Measurements from ENCODE around the gene AGO3. TPM values are rescaled to one million over a fixed set of nuclear protein-coding genes. Genes with fewer than 3 reads are reported as not detected.
A peak's percentile ranks its signal among the peaks of the same experiment; 100 is the strongest.

AGO3 gene
- total RNA-seq, 1 donor from 2014 or later: 27.0 TPM

GRCh38 chr1:35893051-35893879, 37.6 kb upstream of the AGO3 start:
- H3K9me3 Mint-ChIP-seq (ENCODE audit: unreplicated experiment): no peaks in the 10 kb centered on the region
- no peak overlapping the region for H3K9ac ChIP-seq (ENCODE audit: low read length)

GRCh38 chr1:35894183-35894582, 36.7 kb upstream of the AGO3 start:
- Histone ChIP-seq H4K20me1 (ENCODE audit: insufficient read depth, low read length) (no peaks in the 10 kb centered on the region), H2AFZ (ENCODE audit: low read depth, low read length) (no peak overlapping the region), H3K27ac (ENCODE audit: low read depth, low read length) (no peak overlapping the region), H3K4me3 (ENCODE audit: insufficient read depth, low read depth, low read length) (no peak overlapping the region), H3K4me2 (ENCODE audit: low read length) (no peak overlapping the region), H3K79me2 (ENCODE audit: insufficient read depth, low read length) (no peaks in the 10 kb centered on the region), H3K9me3 (ENCODE audit: insufficient read depth, low read depth, low read length) (no peaks in the 10 kb centered on the region), H3K27me3 (ENCODE audit: insufficient read depth, low read length) (no peaks in the 10 kb centered on the region), H3K4me1 (ENCODE audit: insufficient read depth, low read length) (peaks cover 4% of the 10 kb centered on the region), H3K9ac (ENCODE audit: low read length) (no peak overlapping the region), H3K36me3 (ENCODE audit: insufficient read depth, low read length) (peaks cover 4% of the 10 kb centered on the region)
- DNase-seq (ENCODE audit: low read depth): peak; percentile 22
- no peak for FAIRE-seq
- peak overlapping the region; percentile 2 for H3K27ac Mint-ChIP-seq (ENCODE audit: unreplicated experiment)
- H3K9me3 Mint-ChIP-seq (ENCODE audit: unreplicated experiment): no peaks in the 10 kb centered on the region
- no peaks in the 10 kb centered on the region for H3K27me3 Mint-ChIP-seq (ENCODE audit: low read depth, unreplicated experiment)
- peaks cover 18% of the 10 kb centered on the region for H3K36me3 Mint-ChIP-seq (ENCODE audit: low read depth, unreplicated experiment)
- peaks cover 11% of the 10 kb centered on the region for H3K4me1 Mint-ChIP-seq (ENCODE audit: low read depth, unreplicated experiment)
- TF ChIP-seq CTCF (IDR thresholded peaks at IDR 0.05; ENCODE audit: insufficient read depth, low read depth, low read length) (no peak), EZH2 (IDR thresholded peaks at IDR 0.05; ENCODE audit: insufficient read depth, low read length) (no peak)
- peak overlapping the region; percentile 20 for H3K4me3 Mint-ChIP-seq (ENCODE audit: unreplicated experiment)

More at GRCh38 chr1:35893051-35893879, 37.6 kb upstream of the AGO3 start:
- H3K79me2 ChIP-seq (ENCODE audit: insufficient read depth, low read length): no peaks in the 10 kb centered on the region
- no peak overlapping the region for H3K4me3 ChIP-seq (ENCODE audit: insufficient read depth, low read depth, low read length)
- H3K36me3 ChIP-seq (ENCODE audit: insufficient read depth, low read length): peaks cover 4% of the 10 kb centered on the region
- H3K4me1 ChIP-seq (ENCODE audit: insufficient read depth, low read length): peaks cover 4% of the 10 kb centered on the region
- DNase-seq (ENCODE audit: low read depth) (no peak), FAIRE-seq (no peak)
- no peak for TF ChIP-seq EZH2 (IDR thresholded peaks at IDR 0.05; ENCODE audit: insufficient read depth, low read length)
- TF ChIP-seq CTCF (IDR thresholded peaks at IDR 0.05; ENCODE audit: insufficient read depth, low read depth, low read length): no peak
- no peaks in the 10 kb centered on the region for H3K9me3 ChIP-seq (ENCODE audit: insufficient read depth, low read depth, low read length)
- Mint-ChIP-seq H3K27me3 (ENCODE audit: low read depth, unreplicated experiment) (no peaks in the 10 kb centered on the region), H3K4me3 (ENCODE audit: unreplicated experiment) (no peak overlapping the region), H3K27ac (ENCODE audit: unreplicated experiment) (no peak overlapping the region), H3K36me3 (ENCODE audit: low read depth, unreplicated experiment) (peaks cover 21% of the 10 kb centered on the region), H3K4me1 (ENCODE audit: low read depth, unreplicated experiment) (peaks cover 11% of the 10 kb centered on the region)
- no peak overlapping the region for H3K4me2 ChIP-seq (ENCODE audit: low read length)
- H4K20me1 ChIP-seq (ENCODE audit: insufficient read depth, low read length): no peaks in the 10 kb centered on the region
- H3K27ac ChIP-seq (ENCODE audit: low read depth, low read length): no peak overlapping the region
- H3K27me3 ChIP-seq (ENCODE audit: insufficient read depth, low read length): no peaks in the 10 kb centered on the region
- H2AFZ ChIP-seq (ENCODE audit: low read depth, low read length): no peak overlapping the region

DNA sequence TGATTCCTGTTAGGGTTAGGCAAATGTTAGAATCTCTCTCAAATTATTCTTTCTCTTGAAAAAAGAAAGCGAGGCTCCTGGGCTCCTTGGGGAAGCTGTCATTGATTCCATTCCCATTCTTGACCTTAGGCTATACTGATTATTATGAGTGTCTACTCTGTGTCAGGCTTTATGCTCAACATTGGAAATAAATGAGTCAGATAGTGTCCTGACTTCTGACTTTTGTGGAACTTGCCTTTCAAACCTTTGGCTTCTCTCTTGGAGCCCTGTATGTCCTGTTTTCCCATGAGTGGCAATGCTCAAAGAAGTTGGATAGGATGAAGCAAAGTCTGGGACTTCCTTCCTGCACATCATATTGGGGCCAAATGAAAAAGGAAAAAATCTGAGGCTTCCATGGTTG, 36.2 kb upstream of the AGO3 start:
- Mint-ChIP-seq H3K9me3 (ENCODE audit: unreplicated experiment) (no peaks in the 10 kb centered on the region), H3K27me3 (ENCODE audit: low read depth, unreplicated experiment) (no peaks in the 10 kb centered on the region), H3K4me3 (ENCODE audit: unreplicated experiment) (no peak overlapping the region), H3K4me1 (ENCODE audit: low read depth, unreplicated experiment) (peaks cover 11% of the 10 kb centered on the region), H3K36me3 (ENCODE audit: low read depth, unreplicated experiment) (peaks cover 21% of the 10 kb centered on the region), H3K27ac (ENCODE audit: unreplicated experiment) (peak overlapping the region; percentile 2)
- H3K36me3 ChIP-seq (ENCODE audit: insufficient read depth, low read length): peaks cover 4% of the 10 kb centered on the region
- H3K9ac ChIP-seq (ENCODE audit: low read length): no peak overlapping the region
- no peak for DNase-seq (ENCODE audit: low read depth)
- H3K9me3 ChIP-seq (ENCODE audit: insufficient read depth, low read depth, low read length): no peaks in the 10 kb centered on the region
- no peak overlapping the region for H3K4me3 ChIP-seq (ENCODE audit: insufficient read depth, low read depth, low read length)
- H2AFZ ChIP-seq (ENCODE audit: low read depth, low read length): no peak overlapping the region
- H4K20me1 ChIP-seq (ENCODE audit: insufficient read depth, low read length): no peaks in the 10 kb centered on the region
- no peak overlapping the region for H3K4me2 ChIP-seq (ENCODE audit: low read length)
- TF ChIP-seq EZH2 (IDR thresholded peaks at IDR 0.05; ENCODE audit: insufficient read depth, low read length) (no peak), CTCF (IDR thresholded peaks at IDR 0.05; ENCODE audit: insufficient read depth, low read depth, low read length) (no peak)
- no peak overlapping the region for H3K27ac ChIP-seq (ENCODE audit: low read depth, low read length)
- FAIRE-seq: no peak
- no peaks in the 10 kb centered on the region for H3K27me3 ChIP-seq (ENCODE audit: insufficient read depth, low read length)
- H3K79me2 ChIP-seq (ENCODE audit: insufficient read depth, low read length): no peaks in the 10 kb centered on the region
- H3K4me1 ChIP-seq (ENCODE audit: insufficient read depth, low read length): peaks cover 4% of the 10 kb centered on the region

Measured in astrocyte (in vitro differentiated cells and primary cell).